CD4-positive, alpha-beta T cell (primary cell): ENCODE measurements around the gene NPAS3. TPM values are rescaled to one million over a fixed set of nuclear protein-coding genes. Genes with fewer than 3 reads are reported as not detected.

Experiments
- ATAC-seq: fragments of 200-7000 bp; cut with Tn5 transposase; one replicate; pipeline ENCODE4 v1.10.0; 2022; ENCODE audit warnings: mild to moderate bottlenecking; ENCODE audit not compliant: poor library complexity
- CTCF ChIA-PET: fragments of 350-600 bp; sonication (Branson Sonifier 250); formaldehyde crosslinking; loops from one replicate; lab custom pipeline; 2021; ENCODE audit warnings: antibody characterized with exemption, inconsistent platforms; lab: Charles Lee
- POLR2A ChIA-PET: fragments of 350-600 bp; sonication (Branson Sonifier 250); formaldehyde crosslinking; loops from one replicate; lab custom pipeline; 2021; ENCODE audit warnings: antibody characterized with exemption, inconsistent platforms; lab: Charles Lee
- DNase-seq, 14 experiments: peaks; one replicate each; pipeline ENCODE4 v3.0.0-alpha.2; 2013 to 2020; ENCODE audit warnings: mixed read lengths in 2 of 14
- H3K27ac ChIP-seq, 2 donors: one replicate each; pipeline versions ENCODE4 v1.5.1 to v1.7.0; 2013; ENCODE audit warnings: low read length in 2 of 2, low read depth in 1 of 2, mild to moderate bottlenecking in 1 of 2
- H3K27me3 ChIP-seq, 2 experiments: 1 replicate in 1 of 2; 2 replicates in 1 of 2; pipeline versions ENCODE4 v1.6.1 to v1.7.0; 2013; ENCODE audit warnings: low read length in 2 of 2, control low read depth in 1 of 2, mild to moderate bottlenecking in 1 of 2, moderate library complexity in 1 of 2; ENCODE audit not compliant: insufficient read depth in 2 of 2, control insufficient read depth in 1 of 2
- H3K36me3 ChIP-seq: one replicate; pipeline ENCODE4 v1.6.1; 2013; ENCODE audit warnings: low read length, control low read depth; ENCODE audit not compliant: insufficient read depth
- H3K4me1 ChIP-seq: one replicate; pipeline ENCODE4 v1.6.1; 2013; ENCODE audit warnings: low read length, control low read depth; ENCODE audit not compliant: insufficient read depth
- H3K4me3 ChIP-seq: one replicate; pipeline ENCODE4 v1.5.1; 2013; ENCODE audit warnings: mild to moderate bottlenecking, low read length, moderate library complexity
- H3K9me3 ChIP-seq, 2 experiments: 1 replicate in 1 of 2; 2 replicates in 1 of 2; pipeline versions ENCODE4 v1.6.1 to v1.7.0; 2013; ENCODE audit warnings: low read length in 2 of 2, mild to moderate bottlenecking in 2 of 2, control low read depth in 1 of 2, moderate library complexity in 1 of 2; ENCODE audit not compliant: control insufficient read depth in 1 of 2, insufficient read depth in 1 of 2
- H3K27ac Mint-ChIP-seq: one replicate; pipeline ENCODE4 v1.8.0; 2020; ENCODE audit warnings: mixed read lengths
- H3K27me3 Mint-ChIP-seq: one replicate; pipeline ENCODE4 v1.8.0; 2021; ENCODE audit warnings: mixed read lengths
- H3K36me3 Mint-ChIP-seq: one replicate; pipeline ENCODE4 v1.8.0; 2021; ENCODE audit warnings: low read depth, mixed read lengths
- H3K4me1 Mint-ChIP-seq: one replicate; pipeline ENCODE4 v1.8.0; 2021; ENCODE audit warnings: low read depth, mixed read lengths
- H3K4me3 Mint-ChIP-seq: one replicate; pipeline ENCODE4 v1.8.0; 2020; ENCODE audit warnings: mild to moderate bottlenecking, mixed read lengths
- H3K9me3 Mint-ChIP-seq: one replicate; pipeline ENCODE4 v1.8.0; 2020; ENCODE audit warnings: mixed read lengths
- CTCF ChIP-seq: fragments of 200-600 bp; IDR thresholded peaks from one replicate; pipeline ENCODE4 v1.8.0; 2022; ENCODE audit warnings: antibody characterized with exemption, mild to moderate bottlenecking
- intact Hi-C, 2 experiments: fragments of 100-400 bp; cut with DNase I in 1 of 2; cut with micrococcal nuclease in 1 of 2; formaldehyde crosslinking; loops; one replicate each; pipeline versions ENCODE4 v1.15.1 to v1.9.0; 2023 to 2025; cut with DNase I, micrococcal nuclease
- total RNA-seq, 174 experiments: library from RNA in 2 of 174; stranded (reverse) in 2 of 174; gene quantifications; one replicate each; pipeline ENCODE4 v1.2.3 and lab custom pipeline; 2021 to 2026

NPAS3 gene
- total RNA-seq, 2 experiments from 2014 or later, result not detected

GRCh38 chr14:33315721-33316120 lies 377.0 kb downstream of the NPAS3 start:
- no peaks in the 10 kb centered on the region for H3K9me3 ChIP-seq
- H3K36me3 Mint-ChIP-seq, result no peaks in the 10 kb centered on the region
- peaks cover 9% of the 10 kb centered on the region for H3K9me3 Mint-ChIP-seq
- H3K36me3 ChIP-seq, result no peaks in the 10 kb centered on the region
- H3K4me1 ChIP-seq, result no peaks in the 10 kb centered on the region
- POLR2A ChIA-PET, result no interaction called here
- ATAC-seq, result no peak
- H3K4me3 ChIP-seq, result no peak overlapping the region
- no peak overlapping the region for H3K4me3 Mint-ChIP-seq
- no peak for DNase-seq
- TF ChIP-seq CTCF, result no peak
- no peaks in the 10 kb centered on the region for H3K27me3 Mint-ChIP-seq
- CTCF ChIA-PET, result no interaction called here
- no peak overlapping the region for H3K27ac Mint-ChIP-seq
- H3K27ac ChIP-seq, result no peak overlapping the region
- no peaks in the 10 kb centered on the region for H3K4me1 Mint-ChIP-seq
- H3K27me3 ChIP-seq, result no peaks in the 10 kb centered on the region
- intact Hi-C loops, result no loop called here

GRCh38 chr14:33317675-33318074 lies 379.0 kb downstream of the NPAS3 start:
- no peaks in the 10 kb centered on the region for H3K4me1 Mint-ChIP-seq
- H3K36me3 ChIP-seq, result no peaks in the 10 kb centered on the region
- H3K27me3 ChIP-seq, result no peaks in the 10 kb centered on the region
- TF ChIP-seq CTCF, result no peak
- no peak for ATAC-seq
- ChIA-PET POLR2A (no interaction called here), CTCF (no interaction called here)
- H3K36me3 Mint-ChIP-seq, result no peaks in the 10 kb centered on the region
- no peak overlapping the region for H3K4me3 Mint-ChIP-seq
- H3K27ac ChIP-seq, result no peak overlapping the region
- no peaks in the 10 kb centered on the region for H3K9me3 ChIP-seq
- no peak overlapping the region for H3K27ac Mint-ChIP-seq
- DNase-seq, result no peak
- no peak overlapping the region for H3K4me3 ChIP-seq
- H3K4me1 ChIP-seq, result no peaks in the 10 kb centered on the region
- H3K9me3 Mint-ChIP-seq, result peaks cover 9% of the 10 kb centered on the region
- H3K27me3 Mint-ChIP-seq, result no peaks in the 10 kb centered on the region
- intact Hi-C loops, result no loop called here

GRCh38 chr14:33323979-33324378 lies 385.3 kb downstream of the NPAS3 start:
- H3K4me1 ChIP-seq, result no peaks in the 10 kb centered on the region
- H3K9me3 ChIP-seq, result no peaks in the 10 kb centered on the region
- no peaks in the 10 kb centered on the region for H3K9me3 Mint-ChIP-seq
- intact Hi-C loops, result no loop called here
- no peak overlapping the region for H3K4me3 Mint-ChIP-seq
- no peaks in the 10 kb centered on the region for H3K36me3 Mint-ChIP-seq
- no peak for ATAC-seq
- ChIA-PET CTCF (no interaction called here), POLR2A (no interaction called here)
- H3K27me3 Mint-ChIP-seq, result no peaks in the 10 kb centered on the region
- no peaks in the 10 kb centered on the region for H3K27me3 ChIP-seq
- H3K4me1 Mint-ChIP-seq, result no peaks in the 10 kb centered on the region
- no peak overlapping the region for H3K27ac Mint-ChIP-seq
- no peak for DNase-seq
- no peak overlapping the region for H3K4me3 ChIP-seq
- TF ChIP-seq CTCF, result no peak
- H3K36me3 ChIP-seq, result no peaks in the 10 kb centered on the region
- no peak overlapping the region for H3K27ac ChIP-seq
